GM19351 (cell line): ENCODE measurements around the gene LTB4R.

Experiments used
- ATAC-seq: cut with Tn5 transposase; IDR thresholded peaks from one replicate; pipeline ENCODE4 v1.9.1; 2021; ENCODE audit warnings: mild to moderate bottlenecking, moderate library complexity; ENCODE audit not compliant: unreplicated experiment

LTB4R gene

GRCh38 chr14:24277606-24278321 is 33.5 kb upstream of the LTB4R start:
- ATAC-seq = no peak

GRCh38 chr14:24278424-24278823 is 32.9 kb upstream of the LTB4R start:
- no peak for ATAC-seq

GRCh38 chr14:24279301-24280186 is 31.8 kb upstream of the LTB4R start:
- peak; percentile 60 for ATAC-seq

- no peak for ATAC-seq
Observed at GRCh38 chr14:24280797-24281460, 30.4 kb upstream of the LTB4R start.

GRCh38 chr14:24281636-24282035 is 29.7 kb upstream of the LTB4R start:
- no peak for ATAC-seq

GRCh38 chr14:24282736-24283135 is 28.6 kb upstream of the LTB4R start:
- no peak for ATAC-seq

- ATAC-seq = no peak
Observed at GRCh38 chr14:24283796-24284460, 27.4 kb upstream of the LTB4R start.

GRCh38 chr14:24284501-24285035 is 26.7 kb upstream of the LTB4R start:
- no peak for ATAC-seq

- ATAC-seq = no peak
Observed at GRCh38 chr14:24285351-24285750, 26.0 kb upstream of the LTB4R start.

GRCh38 chr14:24286996-24287395 is 24.3 kb upstream of the LTB4R start:
- no peak for ATAC-seq

GRCh38 chr14:24289649-24290280 is 21.5 kb upstream of the LTB4R start:
- ATAC-seq = no peak

- ATAC-seq = no peak
Observed at GRCh38 chr14:24290746-24291145, 20.6 kb upstream of the LTB4R start.

GRCh38 chr14:24291446-24292117 is 19.7 kb upstream of the LTB4R start:
- ATAC-seq = no peak

GRCh38 chr14:24292118-24292807 is 19.0 kb upstream of the LTB4R start:
- ATAC-seq = no peak

GRCh38 chr14:24293525-24293924 is 17.8 kb upstream of the LTB4R start:
- ATAC-seq = no peak

- peak; percentile 52 for ATAC-seq
Observed at GRCh38 chr14:24296341-24297157, 14.8 kb upstream of the LTB4R start.

- peak; percentile 7 for ATAC-seq
Observed at GRCh38 chr14:24297190-24297964, 13.9 kb upstream of the LTB4R start.

GRCh38 chr14:24298892-24299254 is 12.4 kb upstream of the LTB4R start:
- ATAC-seq = no peak
